Epithelial cell of esophagus (primary cell): ENCODE data around the gene TSHZ2.
"Not testable (repeated sequence)": the region's sequence is repeated elsewhere in the genome, so short reads cannot be mapped to it uniquely, and the experiment has no call there.

ENCODE experiments used
- DNase-seq: peaks from one replicate; pipeline ENCODE4 v3.0.0; 2010; ENCODE audit warnings: low read depth
- H3K4me3 ChIP-seq: 2 replicates; pipeline ENCODE4 v1.5.1; 2011; ENCODE audit warnings: mild to moderate bottlenecking, low read length, control low read depth
- CTCF ChIP-seq: IDR thresholded peaks from 2 replicates; pipeline ENCODE4 v1.5.1; 2011; ENCODE audit warnings: low read depth, mild to moderate bottlenecking, low read length, control low read depth, inconsistent platforms; ENCODE audit not compliant: insufficient read depth; ENCODE audit errors: missing control alignments

TSHZ2 gene

GRCh38 chr20:53088786-53089185 is 116.6 kb downstream of the TSHZ2 start:
- no peak overlapping the region for H3K4me3 ChIP-seq
- no peak for TF ChIP-seq CTCF
- DNase-seq, result no peak

GRCh38 chr20:53089851-53090250 is 117.7 kb downstream of the TSHZ2 start:
- DNase-seq, H3K4me3 ChIP-seq: not testable (repeated sequence)

GRCh38 chr20:53091789-53092188 is 119.6 kb downstream of the TSHZ2 start:
- no peak for TF ChIP-seq CTCF
- no peak for DNase-seq
- no peak overlapping the region for H3K4me3 ChIP-seq

GRCh38 chr20:53092772-53093300 is 120.7 kb downstream of the TSHZ2 start:
- TF ChIP-seq CTCF, result no peak
- no peak for DNase-seq
- no peak overlapping the region for H3K4me3 ChIP-seq

- DNase-seq, result no peak
- no peak for TF ChIP-seq CTCF
- H3K4me3 ChIP-seq, result no peak overlapping the region
These were observed 125.2 kb downstream of the TSHZ2 start for GRCh38 chr20:53097371-53097770.

- DNase-seq, result no peak
- H3K4me3 ChIP-seq, result no peak overlapping the region
- TF ChIP-seq CTCF, result no peak
These were observed 125.6 kb downstream of the TSHZ2 start for GRCh38 chr20:53097791-53098190.

- DNase-seq, result no peak
These were observed 126.5 kb downstream of the TSHZ2 start for GRCh38 chr20:53098621-53099020.

More at GRCh38 chr20:53098621-53099020, 126.5 kb downstream of the TSHZ2 start:
- no peak overlapping the region for H3K4me3 ChIP-seq
- no peak for TF ChIP-seq CTCF
